ENCODE results near the gene HMCN2. TPM values are rescaled to one million over a fixed set of nuclear protein-coding genes. Genes with fewer than 3 reads are reported as not detected.
A peak's percentile ranks its signal among the peaks of the same experiment; 100 is the strongest.

HMCN2 gene
- total RNA-seq, 1 experiment from 2014 or later = 1.6 TPM

GRCh38 chr9:130426883-130427282, 161.3 kb downstream of the HMCN2 start:
- Histone ChIP-seq H3F3A (ENCODE audit: insufficient read depth, low read depth) (no peaks in the 10 kb centered on the region), H3K9me2 (ENCODE audit: insufficient read depth) (no peaks in the 10 kb centered on the region), H3K9me3 (ENCODE audit: insufficient read depth, low read depth) (no peaks in the 10 kb centered on the region; the same call in 1 of the 2 replicates), H3K4me2 (no peak overlapping the region), H2AFZ (no peak overlapping the region), H3K27me3 (ENCODE audit: insufficient read depth, low read depth) (no peaks in the 10 kb centered on the region), H3K36me3 (ENCODE audit: low read depth) (no peaks in the 10 kb centered on the region), H3K4me3 (no peak overlapping the region), H3K27ac (no peak overlapping the region), H3K4me1 (replicated peaks; ENCODE audit: insufficient read depth) (peaks cover 11% of the 10 kb centered on the region; the same call in 1 of the 2 replicates), H4K20me1 (ENCODE audit: insufficient read depth) (no peaks in the 10 kb centered on the region), H3K79me2 (ENCODE audit: low read depth) (no peaks in the 10 kb centered on the region)
- intact Hi-C loops (cut with micrococcal nuclease; ENCODE audit: unreplicated experiment) = no loop called here
- no peak for TF ChIP-seq CTCF (conservative IDR thresholded peaks at IDR 0.05)
- TF ChIP-seq EZH2 (IDR thresholded peaks at IDR 0.05; ENCODE audit: low read depth) = no peak
- peak; percentile 65 to 66 for DNase-seq
- ChIA-PET CTCF (interaction anchor here (0.5 to 0.6 kb wide), 2 partner anchors 31 to 257 kb away, joined by 5 to 9 read pairs; no protein-coding TSS in a partner anchor), POLR2A (ENCODE audit: unreplicated experiment) (interaction anchor here (0.7 to 1.0 kb wide), 3 partner anchors 13 to 1262 kb away, joined by 3 to 7 read pairs (median 3); no protein-coding TSS in a partner anchor)
- no TSS peak for BruUV-seq (replicated peaks)

- Histone ChIP-seq H3F3A (ENCODE audit: insufficient read depth, low read depth) (no peaks in the 10 kb centered on the region), H3K79me2 (ENCODE audit: low read depth) (no peaks in the 10 kb centered on the region), H2AFZ (no peak overlapping the region), H3K9me3 (ENCODE audit: insufficient read depth, low read depth) (no peaks in the 10 kb centered on the region; the same call in 1 of the 2 replicates), H3K4me1 (replicated peaks; ENCODE audit: insufficient read depth) (peaks cover 11% of the 10 kb centered on the region; the same call in 1 of the 2 replicates), H4K20me1 (ENCODE audit: insufficient read depth) (no peaks in the 10 kb centered on the region), H3K4me2 (no peak overlapping the region), H3K27ac (no peak overlapping the region), H3K27me3 (ENCODE audit: insufficient read depth, low read depth) (no peaks in the 10 kb centered on the region), H3K9me2 (ENCODE audit: insufficient read depth) (no peaks in the 10 kb centered on the region), H3K4me3 (no peak overlapping the region), H3K36me3 (ENCODE audit: low read depth) (no peaks in the 10 kb centered on the region)
- intact Hi-C loops (cut with micrococcal nuclease; ENCODE audit: unreplicated experiment) = no loop called here
- DNase-seq = no peak
- no TSS peak for BruUV-seq (replicated peaks)
- POLR2A ChIA-PET (ENCODE audit: unreplicated experiment) = interaction anchor here (0.7 to 1.0 kb wide), 2 partner anchors 13 to 63 kb away, joined by 3 to 7 read pairs; no protein-coding TSS in a partner anchor
- TF ChIP-seq EZH2 (IDR thresholded peaks at IDR 0.05; ENCODE audit: low read depth) (no peak), CTCF (conservative IDR thresholded peaks at IDR 0.05) (no peak)
- CTCF ChIA-PET = interaction anchor here (0.5 to 0.7 kb wide), 2 partner anchors 13 to 257 kb away, joined by 9 read pairs; no protein-coding TSS in a partner anchor
These were observed 161.8 kb downstream of the HMCN2 start for GRCh38 chr9:130427326-130427725.

GRCh38 chr9:130428086-130428665, 162.6 kb downstream of the HMCN2 start:
- Histone ChIP-seq H3K9me2 (ENCODE audit: insufficient read depth) (no peaks in the 10 kb centered on the region), H3K4me1 (replicated peaks; ENCODE audit: insufficient read depth) (peaks cover 11% of the 10 kb centered on the region; the same call in 1 of the 2 replicates), H3K27me3 (ENCODE audit: insufficient read depth, low read depth) (no peaks in the 10 kb centered on the region), H2AFZ (no peak overlapping the region), H3K36me3 (ENCODE audit: low read depth) (no peaks in the 10 kb centered on the region), H3K4me2 (no peak overlapping the region), H3K4me3 (no peak overlapping the region), H3K27ac (no peak overlapping the region), H4K20me1 (ENCODE audit: insufficient read depth) (no peaks in the 10 kb centered on the region), H3K79me2 (ENCODE audit: low read depth) (no peaks in the 10 kb centered on the region), H3K9me3 (ENCODE audit: insufficient read depth, low read depth) (no peaks in the 10 kb centered on the region; the same call in 1 of the 2 replicates), H3F3A (ENCODE audit: insufficient read depth, low read depth) (no peaks in the 10 kb centered on the region)
- DNase-seq = no peak
- intact Hi-C loops (cut with micrococcal nuclease; ENCODE audit: unreplicated experiment) = no loop called here
- ChIA-PET POLR2A (ENCODE audit: unreplicated experiment) (no interaction called here), CTCF (interaction anchor here (0.7 kb wide), 1 partner anchor 14 kb away, joined by 9 read pairs; no protein-coding TSS in a partner anchor)
- TF ChIP-seq EZH2 (IDR thresholded peaks at IDR 0.05; ENCODE audit: low read depth) (no peak), CTCF (conservative IDR thresholded peaks at IDR 0.05) (no peak)
- BruUV-seq (replicated peaks) = no TSS peak
